Activated CD4-positive, alpha-beta T cell treated with anti-CD3 and anti-CD28 coated beads, Interleukin-2, Interleukin-4, amounts not matched to agents 100 ng/mL and 50 ng/mL, durations not matched to agents 16 hours and 8 hours (primary cell): ENCODE results near the gene PDE8A.
"Not testable (repeated sequence)": the region's sequence is repeated elsewhere in the genome, so short reads cannot be mapped to it uniquely, and the experiment has no call there.

Experiments used
- DNase-seq: peaks from one replicate; pipeline ENCODE4 v3.0.0-alpha.2; 2020; ENCODE audit warnings: low spot score

Gene PDE8A

GRCh38 chr15:84991014-84991712, 9.5 kb downstream of the PDE8A start:
- DNase-seq, result no peak

DNA sequence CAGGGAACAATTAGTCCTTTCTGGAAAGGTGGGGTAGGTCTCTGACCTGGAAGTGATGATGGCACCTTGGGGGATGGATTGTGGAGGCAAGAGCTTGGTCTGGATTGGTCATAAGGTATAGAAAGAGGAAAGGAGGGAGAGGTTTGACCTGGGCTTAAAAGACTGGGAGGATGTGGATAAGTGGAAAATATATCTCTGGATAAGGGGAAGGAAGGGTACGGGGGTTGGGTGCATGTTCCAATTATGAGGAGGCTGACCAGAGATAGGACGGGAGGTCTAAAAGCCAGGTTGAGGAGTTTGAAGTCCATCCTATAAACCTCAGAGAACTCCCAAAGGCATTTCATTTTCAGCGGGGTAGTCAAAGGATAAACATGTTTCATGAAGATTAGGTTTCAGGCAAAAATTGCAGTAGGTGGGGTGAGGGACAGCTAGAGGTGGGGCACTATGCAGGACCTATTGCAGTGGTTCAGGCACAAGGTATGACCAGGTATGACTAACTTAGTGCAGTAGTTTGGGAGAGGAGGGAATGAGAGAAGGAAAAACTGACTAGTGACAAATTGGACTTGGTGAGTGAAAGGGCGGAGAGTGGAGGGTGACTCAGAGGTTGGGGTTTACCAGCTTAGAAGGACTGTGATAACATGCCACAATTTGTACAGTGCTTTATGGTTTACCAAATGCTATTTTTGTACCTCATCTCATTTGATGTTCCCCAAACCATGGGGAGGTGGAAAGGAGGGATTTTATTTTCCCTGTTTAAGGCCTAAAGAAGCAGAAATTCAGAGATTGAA, 10.7 kb downstream of the PDE8A start:
- DNase-seq, result peak; percentile 41

DNA sequence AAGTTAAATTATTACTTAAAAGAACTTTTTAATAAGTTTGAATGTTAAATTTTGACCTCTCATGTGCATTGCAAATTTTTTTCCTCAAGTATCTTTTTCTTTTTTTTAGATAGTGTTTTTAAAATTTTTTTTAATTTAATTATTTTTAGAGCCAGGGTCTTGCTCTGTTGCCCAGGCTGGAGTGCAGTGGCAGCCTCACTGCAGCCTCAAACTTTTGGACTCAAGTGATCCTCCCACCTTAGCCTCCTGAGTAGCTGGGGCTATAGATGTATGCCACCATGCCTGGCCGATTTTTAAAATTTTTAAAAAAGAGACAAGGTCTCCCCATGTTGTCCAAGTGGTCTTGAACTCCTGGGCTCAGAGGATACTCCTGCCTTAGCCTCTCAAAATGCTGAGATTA, 14.4 kb downstream of the PDE8A start:
- DNase-seq, result no peak

GRCh38 chr15:84996714-84997113, 15.1 kb downstream of the PDE8A start:
- DNase-seq, result not testable (repeated sequence)

DNA sequence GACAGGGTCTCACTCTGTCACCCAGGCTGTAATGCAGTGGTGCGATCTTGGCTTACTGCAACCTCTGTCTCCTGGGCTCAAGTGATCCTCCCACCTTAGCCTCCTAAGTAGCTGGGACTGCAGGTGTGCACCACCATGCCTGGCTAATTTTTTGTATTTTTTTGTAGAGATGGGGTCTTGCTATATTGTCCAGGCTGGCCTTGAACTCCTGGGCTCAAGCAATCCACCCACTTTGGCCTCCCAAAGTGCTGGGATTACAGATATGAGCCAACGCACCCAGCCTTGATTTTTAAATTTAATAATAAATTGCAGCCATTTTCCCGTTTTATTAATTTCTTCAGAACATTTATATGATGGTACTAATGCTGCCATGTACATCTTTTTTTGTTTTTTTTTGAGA, 15.6 kb downstream of the PDE8A start:
- not testable (repeated sequence) for DNase-seq

- no peak for DNase-seq
Observed at GRCh38 chr15:85000189-85000864, 18.7 kb downstream of the PDE8A start.

DNA sequence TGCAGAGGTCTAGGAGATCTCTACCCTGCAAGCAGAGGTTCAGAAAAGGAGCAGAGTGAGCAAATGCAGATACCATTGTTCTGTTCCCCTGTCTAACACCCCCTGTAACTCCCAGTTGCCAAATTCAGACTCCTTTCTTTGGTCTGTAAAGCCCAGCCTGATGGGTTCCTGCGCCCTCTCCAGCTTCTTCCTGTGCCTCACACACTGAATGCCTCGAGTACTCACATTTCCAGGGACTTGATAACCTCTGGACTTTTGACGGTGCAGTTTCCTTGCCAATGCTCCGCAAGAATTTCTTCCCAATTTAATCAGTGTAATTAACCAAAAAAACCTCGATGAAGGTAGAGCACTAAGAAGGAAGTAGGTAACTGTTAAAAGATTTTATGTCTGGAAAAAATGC, 19.3 kb downstream of the PDE8A start:
- no peak for DNase-seq

GRCh38 chr15:85002517-85002916, 20.9 kb downstream of the PDE8A start:
- DNase-seq, result no peak

DNA sequence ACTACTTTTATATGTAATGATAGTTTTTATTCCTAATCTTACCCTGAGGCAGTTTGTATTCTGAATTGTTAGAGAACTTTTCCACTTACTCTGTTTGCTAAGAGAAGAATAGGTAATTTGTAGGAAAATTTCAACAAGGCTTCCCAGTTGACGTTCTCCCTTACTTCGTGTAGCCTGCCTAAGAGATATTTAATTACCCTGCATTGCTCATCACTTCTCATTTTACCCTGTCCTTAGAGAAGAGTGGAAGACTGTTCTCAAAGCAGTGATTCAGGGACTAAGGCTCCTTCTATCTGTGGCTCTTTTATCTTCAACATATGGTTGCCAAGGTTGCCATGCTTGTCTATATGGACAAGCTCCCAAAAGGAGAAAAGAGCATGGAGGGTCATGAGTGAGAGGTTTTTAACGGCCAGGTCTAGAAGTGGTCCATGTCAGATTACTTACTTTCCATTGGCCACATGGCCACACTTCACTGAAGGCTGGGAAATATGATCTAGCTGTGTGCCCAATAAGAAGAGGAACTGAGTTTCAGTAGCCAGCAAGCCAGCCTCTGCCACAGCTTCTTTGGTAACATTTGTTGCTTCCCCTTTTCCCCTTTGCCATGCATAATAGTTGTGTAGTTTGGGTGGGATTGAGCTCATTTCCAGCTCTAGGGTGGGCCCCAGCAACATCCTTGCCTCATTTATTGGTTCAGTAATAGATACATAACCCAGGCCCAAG, 22.1 kb downstream of the PDE8A start:
- DNase-seq, result no peak

DNA sequence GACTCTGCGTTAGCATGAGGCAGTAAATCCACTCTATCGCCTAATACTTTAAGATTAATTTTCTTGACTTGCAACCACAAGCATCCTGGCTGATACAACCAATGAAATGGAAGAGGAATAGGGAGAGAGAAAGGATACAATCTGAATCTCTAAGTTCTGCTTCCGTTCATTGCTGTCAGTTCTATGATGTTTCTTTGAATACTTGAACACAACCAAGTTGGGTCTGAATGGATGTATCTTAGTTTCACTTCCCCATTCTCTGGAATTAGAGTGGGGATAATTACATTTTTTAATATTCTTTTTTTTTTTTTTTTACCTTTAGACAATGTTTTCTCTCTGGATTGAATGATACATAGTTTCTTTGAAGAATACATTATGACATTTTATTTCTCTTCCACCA, 22.9 kb downstream of the PDE8A start:
- no peak for DNase-seq

DNA sequence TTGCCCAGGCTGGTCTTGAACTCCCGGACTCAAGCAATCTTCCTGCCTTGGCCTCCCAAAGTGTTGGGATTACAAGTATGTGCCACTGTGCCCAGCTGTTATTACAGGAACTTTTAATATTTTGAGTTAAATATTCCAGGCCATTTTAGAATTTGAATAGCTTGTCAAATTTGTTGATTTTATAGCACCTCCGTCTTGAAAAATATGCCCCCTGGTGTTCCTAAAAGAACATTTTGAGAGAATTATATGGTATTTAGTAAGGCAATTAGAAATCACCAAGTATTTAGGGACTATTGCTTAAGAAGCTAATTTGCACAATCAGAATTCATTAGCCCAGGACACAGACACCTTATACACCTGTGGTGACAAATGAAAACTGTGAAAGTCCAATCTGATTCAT, 23.7 kb downstream of the PDE8A start:
- no peak for DNase-seq

GRCh38 chr15:85005746-85006145, 24.1 kb downstream of the PDE8A start:
- DNase-seq, result no peak

DNA sequence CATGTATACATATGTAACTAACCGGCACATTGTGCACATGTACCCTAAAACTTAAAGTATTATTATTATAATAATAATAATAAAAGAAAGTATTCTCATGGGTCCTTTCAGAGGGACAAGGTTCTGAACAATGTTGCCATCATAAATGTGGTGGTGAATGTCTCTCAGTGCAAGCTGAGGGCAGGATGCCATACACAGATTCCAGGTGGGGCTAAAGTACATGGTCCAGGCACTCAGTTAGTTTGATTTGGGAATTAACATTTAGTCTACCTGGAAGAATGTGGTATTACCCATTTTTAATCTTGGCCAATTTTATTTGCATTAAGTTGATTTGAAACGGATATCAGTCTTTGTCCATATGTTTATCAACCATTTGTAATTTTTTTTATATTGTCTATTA, 24.5 kb downstream of the PDE8A start:
- DNase-seq, result no peak

DNA sequence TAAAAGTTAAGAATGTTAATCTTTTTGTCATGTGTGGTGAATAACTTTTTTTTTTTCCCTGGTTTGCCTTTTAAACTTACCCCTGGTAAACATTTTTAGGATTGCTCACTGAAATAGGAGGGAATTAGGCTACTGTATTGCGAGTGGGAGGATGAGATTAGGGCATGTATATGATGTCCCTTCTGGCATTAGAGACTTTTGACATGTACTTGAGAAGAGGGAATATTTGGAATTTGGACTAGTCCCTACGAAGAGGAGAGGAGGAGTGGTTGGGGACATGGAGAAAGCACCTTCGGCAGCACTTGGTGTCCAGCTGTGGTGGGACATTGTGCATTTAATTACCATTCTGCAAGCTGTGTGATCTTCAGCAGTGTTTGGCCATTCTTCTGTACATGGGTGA, 25.0 kb downstream of the PDE8A start:
- no peak for DNase-seq

DNA sequence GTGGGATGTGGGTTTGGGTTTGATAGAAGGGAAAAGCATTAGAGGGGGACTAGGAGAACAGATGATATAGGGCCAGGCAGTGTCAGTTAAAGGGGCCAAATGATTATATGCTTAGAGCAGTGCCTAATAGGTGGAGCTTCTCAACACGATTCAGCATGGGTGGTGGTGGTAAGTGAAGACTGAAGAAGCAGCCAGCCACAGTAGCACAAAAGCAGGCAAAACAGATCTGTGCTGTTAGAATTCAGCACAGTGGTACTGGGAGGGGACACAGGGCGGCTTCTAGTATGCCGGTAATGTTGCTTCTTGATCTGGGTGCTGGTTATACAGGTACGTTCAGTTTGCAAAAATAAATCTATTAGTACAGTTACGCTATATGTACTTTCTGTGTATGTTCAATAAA, 25.5 kb downstream of the PDE8A start:
- DNase-seq, result no peak

- no peak for DNase-seq
Observed at GRCh38 chr15:85007741-85008397, 26.2 kb downstream of the PDE8A start.

- no peak for DNase-seq
Observed at GRCh38 chr15:85008474-85009260, 27.0 kb downstream of the PDE8A start.

DNA sequence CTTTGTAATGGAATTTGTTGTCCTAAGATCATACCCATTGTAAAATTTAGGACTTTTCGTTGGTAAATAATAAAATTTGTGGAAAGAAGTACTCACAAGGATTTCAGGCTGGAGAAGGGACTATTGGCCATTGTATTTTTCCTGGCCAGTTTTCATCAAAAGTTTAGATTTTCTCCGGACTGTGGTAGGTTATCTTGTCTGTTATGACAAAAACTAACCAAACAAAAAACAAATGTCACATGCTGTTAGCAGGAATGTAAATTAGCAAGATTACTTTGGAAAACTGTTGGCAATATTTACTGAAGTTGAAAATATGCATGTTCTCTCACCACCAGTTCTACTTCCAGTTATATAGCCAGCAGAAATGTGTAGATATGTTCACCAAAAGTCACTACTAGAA, 27.8 kb downstream of the PDE8A start:
- DNase-seq, result no peak

DNA sequence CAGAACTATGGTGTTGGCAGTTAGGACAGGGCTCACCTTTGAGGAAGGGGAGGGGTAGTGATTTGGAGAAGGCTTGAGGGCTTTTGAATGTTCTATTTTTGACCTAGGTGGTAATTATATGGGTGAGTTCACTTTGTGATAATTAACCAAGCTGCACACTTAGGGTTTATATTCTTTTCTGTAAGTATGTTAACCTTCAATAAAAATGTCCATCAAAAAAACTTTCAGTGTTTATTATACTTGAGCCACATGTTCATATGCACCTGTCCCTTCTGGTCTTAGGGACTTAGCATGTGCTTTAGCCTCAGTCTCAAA, 28.4 kb downstream of the PDE8A start:
- DNase-seq, result no peak

GRCh38 chr15:85010386-85011159, 28.9 kb downstream of the PDE8A start:
- peak; percentile 29 for DNase-seq
